ENCODE results near the gene SLC35F3.

The SLC35F3 gene

DNA sequence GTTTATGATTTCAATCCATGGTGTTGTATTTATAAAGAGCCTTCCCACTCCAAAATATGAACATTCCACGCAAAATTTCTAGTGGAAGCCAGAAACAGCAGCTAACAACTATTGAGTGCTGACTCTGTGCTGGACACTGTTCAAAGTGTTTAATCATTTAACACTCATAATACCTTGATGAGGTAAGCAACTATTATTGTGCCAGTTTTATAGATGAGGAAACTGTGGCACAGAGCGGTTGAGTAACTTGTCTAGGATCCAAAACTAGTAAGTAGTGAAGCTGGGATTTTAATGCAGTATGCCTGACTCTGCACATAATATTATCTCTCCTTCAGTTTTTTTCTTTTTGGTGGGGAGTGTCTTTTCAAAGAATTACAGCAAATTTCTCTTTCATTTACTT is 228.3 kb downstream of the SLC35F3 start:
- Histone ChIP-seq H3K27ac (ENCODE audit: low read depth, low read length) (no peak overlapping the region), H3K9ac (ENCODE audit: low read length) (no peak overlapping the region), H3K36me3 (ENCODE audit: insufficient read depth, low read length) (no peaks in the 10 kb centered on the region), H3K9me3 (ENCODE audit: low read length) (no peaks in the 10 kb centered on the region), H3K27me3 (ENCODE audit: control insufficient read depth in 1 of 2, insufficient read depth in 2 of 2, low read length in 2 of 2) (no peaks in the 10 kb centered on the region), H3K4me1 (ENCODE audit: insufficient read depth, low read length) (no peaks in the 10 kb centered on the region), H3K4me3 (ENCODE audit: low read depth in 1 of 2, low read length in 2 of 2) (no peak overlapping the region)

DNA sequence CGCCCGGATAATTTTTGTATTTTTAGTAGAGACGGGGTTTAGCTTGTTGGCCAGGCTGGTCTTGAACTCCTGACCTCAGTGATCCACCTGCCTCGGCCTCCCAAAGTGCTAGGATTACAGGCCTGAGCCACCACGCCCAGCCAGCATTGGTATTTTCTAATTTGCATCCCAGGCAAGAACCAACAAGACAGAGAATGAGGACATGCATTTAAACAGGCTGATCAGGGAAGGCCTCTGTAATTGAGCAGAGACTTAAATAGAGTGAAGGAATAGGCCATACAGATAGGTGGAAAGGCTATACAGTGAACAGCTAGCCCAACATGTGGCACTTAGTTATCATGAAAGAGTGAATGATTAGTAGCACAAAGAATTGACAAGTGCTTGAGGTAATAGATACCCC is 230.4 kb downstream of the SLC35F3 start:
- Histone ChIP-seq H3K9ac (ENCODE audit: low read length) (no peak overlapping the region), H3K9me3 (ENCODE audit: low read length) (no peaks in the 10 kb centered on the region), H3K4me3 (ENCODE audit: low read depth in 1 of 2, low read length in 2 of 2) (no peak overlapping the region), H3K36me3 (ENCODE audit: insufficient read depth, low read length) (no peaks in the 10 kb centered on the region), H3K27me3 (ENCODE audit: control insufficient read depth in 1 of 2, insufficient read depth in 2 of 2, low read length in 2 of 2) (no peaks in the 10 kb centered on the region), H3K4me1 (ENCODE audit: insufficient read depth, low read length) (no peaks in the 10 kb centered on the region), H3K27ac (ENCODE audit: low read depth, low read length) (no peak overlapping the region)

DNA sequence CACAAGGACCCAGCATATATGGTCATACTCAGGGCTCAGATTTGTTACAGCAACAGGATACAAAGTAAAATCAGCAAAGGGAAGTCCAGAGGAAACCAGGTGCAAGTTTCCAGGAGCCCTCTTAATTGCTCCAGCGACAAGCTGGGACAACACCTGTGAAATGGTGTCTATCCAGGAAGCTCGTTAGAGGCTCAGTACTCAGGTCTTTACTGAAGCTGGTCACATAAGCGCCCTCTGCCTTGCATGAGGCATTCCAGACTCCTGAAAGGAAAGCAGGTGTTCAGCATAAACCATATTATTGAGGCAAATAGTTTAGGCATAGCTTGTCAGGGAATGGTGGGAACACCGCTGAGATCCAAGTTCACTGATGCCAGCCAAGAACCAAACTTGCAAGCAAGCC is 231.0 kb downstream of the SLC35F3 start:
- Histone ChIP-seq H3K9ac (ENCODE audit: low read length) (no peak overlapping the region), H3K4me1 (ENCODE audit: insufficient read depth, low read length) (no peaks in the 10 kb centered on the region), H3K4me3 (ENCODE audit: low read depth in 1 of 2, low read length in 2 of 2) (no peak overlapping the region), H3K9me3 (ENCODE audit: low read length) (no peaks in the 10 kb centered on the region), H3K27ac (ENCODE audit: low read depth, low read length) (no peak overlapping the region), H3K36me3 (ENCODE audit: insufficient read depth, low read length) (no peaks in the 10 kb centered on the region), H3K27me3 (ENCODE audit: control insufficient read depth in 1 of 2, insufficient read depth in 2 of 2, low read length in 2 of 2) (no peaks in the 10 kb centered on the region)

DNA sequence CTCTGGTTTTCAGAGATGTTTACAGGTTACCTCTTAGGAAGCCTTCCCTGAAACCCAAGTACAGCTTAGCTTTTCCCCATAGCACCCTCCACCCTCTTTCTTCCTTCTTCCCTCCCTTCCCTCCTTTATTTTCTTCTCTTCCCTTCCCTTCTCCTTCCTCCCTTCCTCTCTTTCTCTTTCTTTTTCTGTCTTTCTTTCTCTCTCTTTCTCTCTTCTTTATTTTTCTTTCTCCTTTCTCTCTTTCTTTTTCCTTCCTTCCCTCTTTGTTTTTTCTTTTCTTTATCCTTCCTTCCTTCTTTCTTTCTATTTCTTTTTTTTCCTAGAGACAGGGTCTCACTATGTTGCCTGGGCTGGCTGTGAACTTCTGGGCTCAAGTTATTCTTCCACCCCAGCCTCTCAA is 231.6 kb downstream of the SLC35F3 start:
- H3K27ac ChIP-seq (ENCODE audit: low read depth, low read length), result no peak overlapping the region

DNA sequence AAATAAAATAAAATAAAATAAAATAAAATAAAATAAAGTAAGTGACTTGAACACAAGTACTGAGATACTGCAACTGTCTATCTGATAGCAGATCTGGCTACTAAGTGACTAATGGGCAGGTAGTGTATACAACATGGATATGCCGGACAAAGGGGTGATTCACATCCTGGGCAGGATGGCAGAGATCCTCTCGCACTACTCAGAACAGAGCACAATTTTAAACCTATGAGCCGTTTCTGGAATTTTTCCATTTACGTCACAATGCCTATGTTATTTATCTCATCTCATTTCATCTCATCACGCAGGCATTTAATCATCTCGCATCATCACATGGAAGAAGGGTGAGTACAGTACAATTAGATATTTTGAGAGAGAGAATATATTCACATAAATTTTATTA is 235.5 kb downstream of the SLC35F3 start:
- Histone ChIP-seq H3K27ac (ENCODE audit: low read depth, low read length) (no peak overlapping the region), H3K36me3 (ENCODE audit: insufficient read depth, low read length) (no peaks in the 10 kb centered on the region), H3K27me3 (ENCODE audit: control insufficient read depth in 1 of 2, insufficient read depth in 2 of 2, low read length in 2 of 2) (no peaks in the 10 kb centered on the region), H3K9me3 (ENCODE audit: low read length) (no peaks in the 10 kb centered on the region), H3K4me3 (ENCODE audit: low read depth in 1 of 2, low read length in 2 of 2) (no peak overlapping the region), H3K4me1 (ENCODE audit: insufficient read depth, low read length) (no peaks in the 10 kb centered on the region), H3K9ac (ENCODE audit: low read length) (no peak overlapping the region)

More for the DNA sequence above, 231.6 kb downstream of the SLC35F3 start:
- H3K4me1 ChIP-seq (ENCODE audit: insufficient read depth, low read length), result no peaks in the 10 kb centered on the region
- no peak overlapping the region for H3K4me3 ChIP-seq (ENCODE audit: low read depth in 1 of 2, low read length in 2 of 2)
- no peaks in the 10 kb centered on the region for H3K27me3 ChIP-seq (ENCODE audit: control insufficient read depth in 1 of 2, insufficient read depth in 2 of 2, low read length in 2 of 2)
- H3K36me3 ChIP-seq (ENCODE audit: insufficient read depth, low read length), result no peaks in the 10 kb centered on the region
- no peaks in the 10 kb centered on the region for H3K9me3 ChIP-seq (ENCODE audit: low read length)
- H3K9ac ChIP-seq (ENCODE audit: low read length), result no peak overlapping the region

DNA sequence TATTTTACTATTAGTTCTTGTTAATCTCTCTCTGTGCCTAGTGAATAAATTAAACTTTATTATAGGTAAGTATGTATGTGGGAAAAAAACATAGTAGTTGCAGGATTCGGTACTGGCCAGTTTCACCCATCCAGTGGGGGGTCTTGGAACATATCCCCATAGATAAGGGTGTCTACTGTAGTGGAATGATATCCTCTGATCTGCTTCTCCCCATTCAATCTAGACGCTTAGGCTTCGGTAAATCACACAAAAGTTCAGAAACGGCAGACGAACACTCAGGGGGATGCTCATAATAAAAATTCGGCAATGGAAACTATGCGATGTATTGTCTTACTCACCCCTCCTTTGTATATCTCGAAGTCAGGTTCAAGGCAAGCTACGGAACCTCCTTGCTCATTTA is 235.9 kb downstream of the SLC35F3 start:
- H3K9ac ChIP-seq (ENCODE audit: low read length), result no peak overlapping the region
- H3K27me3 ChIP-seq (ENCODE audit: control insufficient read depth in 1 of 2, insufficient read depth in 2 of 2, low read length in 2 of 2), result no peaks in the 10 kb centered on the region
- H3K4me1 ChIP-seq (ENCODE audit: insufficient read depth, low read length), result no peaks in the 10 kb centered on the region
- no peak overlapping the region for H3K27ac ChIP-seq (ENCODE audit: low read depth, low read length)
- H3K9me3 ChIP-seq (ENCODE audit: low read length), result no peaks in the 10 kb centered on the region
- H3K4me3 ChIP-seq (ENCODE audit: low read depth in 1 of 2, low read length in 2 of 2), result no peak overlapping the region
- no peaks in the 10 kb centered on the region for H3K36me3 ChIP-seq (ENCODE audit: insufficient read depth, low read length)

DNA sequence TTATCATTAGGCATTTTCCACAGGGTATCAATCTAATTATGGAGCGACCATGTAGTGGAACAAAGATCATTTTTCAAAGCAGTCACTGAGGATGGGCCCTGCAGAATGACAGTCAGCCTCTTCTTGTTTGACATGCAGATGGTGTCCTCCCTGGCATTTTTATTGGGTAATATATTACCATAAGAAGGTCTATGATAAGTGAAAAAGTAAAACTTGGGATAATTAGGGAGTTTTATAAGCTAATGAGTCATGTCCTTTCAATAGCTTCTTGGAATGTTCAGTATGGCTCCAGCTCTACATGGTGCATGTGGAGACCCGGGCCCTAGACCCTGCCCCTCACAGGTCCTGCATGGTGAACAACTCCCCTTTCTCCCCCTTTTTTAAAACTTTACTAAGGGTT is 236.5 kb downstream of the SLC35F3 start:
- H3K36me3 ChIP-seq (ENCODE audit: insufficient read depth, low read length), result no peaks in the 10 kb centered on the region
- H3K4me1 ChIP-seq (ENCODE audit: insufficient read depth, low read length), result no peaks in the 10 kb centered on the region
- no peak overlapping the region for H3K27ac ChIP-seq (ENCODE audit: low read depth, low read length)
- no peaks in the 10 kb centered on the region for H3K9me3 ChIP-seq (ENCODE audit: low read length)
- H3K4me3 ChIP-seq (ENCODE audit: low read depth in 1 of 2, low read length in 2 of 2), result no peak overlapping the region
- no peak overlapping the region for H3K9ac ChIP-seq (ENCODE audit: low read length)
- H3K27me3 ChIP-seq (ENCODE audit: control insufficient read depth in 1 of 2, insufficient read depth in 2 of 2, low read length in 2 of 2), result no peaks in the 10 kb centered on the region

DNA sequence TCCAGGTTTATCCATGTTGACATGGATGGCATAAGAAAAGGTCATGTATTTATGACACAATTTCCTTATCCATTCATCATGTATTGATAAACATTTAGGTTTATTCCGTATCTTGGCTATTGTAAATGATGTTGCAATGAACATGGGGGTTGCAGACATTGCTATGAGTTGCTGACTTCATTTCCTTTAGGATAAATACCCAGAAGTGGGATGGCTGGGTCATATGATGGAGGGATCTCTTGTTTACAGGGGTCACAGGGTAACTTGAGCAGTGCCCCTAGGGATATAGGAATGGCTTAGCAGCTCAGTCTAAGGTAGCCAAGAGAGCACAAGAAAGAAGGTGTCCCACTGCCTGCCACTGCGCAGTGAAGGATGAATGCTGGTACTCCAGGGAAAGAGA is 239.2 kb downstream of the SLC35F3 start:
- Histone ChIP-seq H3K9ac (ENCODE audit: low read length) (no peak overlapping the region), H3K36me3 (ENCODE audit: insufficient read depth, low read length) (no peaks in the 10 kb centered on the region), H3K4me3 (ENCODE audit: low read depth in 1 of 2, low read length in 2 of 2) (no peak overlapping the region), H3K27ac (ENCODE audit: low read depth, low read length) (no peak overlapping the region), H3K9me3 (ENCODE audit: low read length) (no peaks in the 10 kb centered on the region), H3K27me3 (ENCODE audit: control insufficient read depth in 1 of 2, insufficient read depth in 2 of 2, low read length in 2 of 2) (no peaks in the 10 kb centered on the region), H3K4me1 (ENCODE audit: insufficient read depth, low read length) (no peaks in the 10 kb centered on the region)

DNA sequence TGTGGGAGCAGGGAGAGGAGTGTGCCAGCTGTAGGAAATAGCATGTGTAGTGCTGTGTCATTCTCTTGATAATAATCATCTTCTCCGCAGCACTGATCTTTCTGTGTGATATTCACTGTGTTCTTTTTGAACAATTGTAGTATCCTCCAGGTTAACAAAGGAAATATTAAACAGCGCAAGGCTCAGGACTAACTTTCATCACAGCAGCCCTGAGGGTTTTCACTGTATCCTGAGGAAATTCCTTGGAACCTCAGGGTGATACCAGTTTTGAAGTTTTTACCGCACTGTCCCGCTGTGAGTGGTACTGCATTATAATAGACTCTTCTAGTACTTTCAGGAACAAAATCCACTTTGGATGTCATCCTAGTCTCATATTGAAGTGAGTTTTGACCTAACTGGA is 240.4 kb downstream of the SLC35F3 start:
- Histone ChIP-seq H3K27me3 (ENCODE audit: control insufficient read depth in 1 of 2, insufficient read depth in 2 of 2, low read length in 2 of 2) (no peaks in the 10 kb centered on the region), H3K4me3 (ENCODE audit: low read depth in 1 of 2, low read length in 2 of 2) (no peak overlapping the region), H3K9ac (ENCODE audit: low read length) (no peak overlapping the region)

DNA sequence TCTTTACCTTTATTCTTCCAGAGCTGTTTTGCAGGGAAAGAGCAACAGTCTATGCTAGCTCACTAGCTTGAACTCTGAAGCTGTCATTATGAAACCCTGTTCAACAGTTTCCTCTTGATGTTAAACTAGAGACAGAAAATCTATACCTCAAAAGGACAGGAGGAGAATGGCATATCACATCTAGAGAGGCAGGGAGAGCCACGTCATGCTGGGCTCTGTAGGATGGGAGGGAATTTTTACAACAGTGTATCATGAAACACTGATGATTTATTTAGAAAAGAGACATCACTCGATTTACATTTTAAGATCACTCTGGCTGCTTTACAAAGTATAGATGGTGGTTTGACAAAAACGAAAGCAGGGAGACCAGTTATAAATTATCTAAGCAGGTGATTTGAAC is 243.9 kb downstream of the SLC35F3 start:
- H3K27ac ChIP-seq (ENCODE audit: low read depth, low read length), result no peak overlapping the region
- H3K4me1 ChIP-seq (ENCODE audit: insufficient read depth, low read length), result no peaks in the 10 kb centered on the region
- no peak overlapping the region for H3K9ac ChIP-seq (ENCODE audit: low read length)
- H3K9me3 ChIP-seq (ENCODE audit: low read length), result no peaks in the 10 kb centered on the region
- H3K27me3 ChIP-seq (ENCODE audit: control insufficient read depth in 1 of 2, insufficient read depth in 2 of 2, low read length in 2 of 2), result no peaks in the 10 kb centered on the region
- no peak overlapping the region for H3K4me3 ChIP-seq (ENCODE audit: low read depth in 1 of 2, low read length in 2 of 2)
- H3K36me3 ChIP-seq (ENCODE audit: insufficient read depth, low read length), result no peaks in the 10 kb centered on the region

More for the DNA sequence above, 240.4 kb downstream of the SLC35F3 start:
- no peak overlapping the region for H3K27ac ChIP-seq (ENCODE audit: low read depth, low read length)
- no peaks in the 10 kb centered on the region for H3K4me1 ChIP-seq (ENCODE audit: insufficient read depth, low read length)
- no peaks in the 10 kb centered on the region for H3K36me3 ChIP-seq (ENCODE audit: insufficient read depth, low read length)
- H3K9me3 ChIP-seq (ENCODE audit: low read length), result no peaks in the 10 kb centered on the region

DNA sequence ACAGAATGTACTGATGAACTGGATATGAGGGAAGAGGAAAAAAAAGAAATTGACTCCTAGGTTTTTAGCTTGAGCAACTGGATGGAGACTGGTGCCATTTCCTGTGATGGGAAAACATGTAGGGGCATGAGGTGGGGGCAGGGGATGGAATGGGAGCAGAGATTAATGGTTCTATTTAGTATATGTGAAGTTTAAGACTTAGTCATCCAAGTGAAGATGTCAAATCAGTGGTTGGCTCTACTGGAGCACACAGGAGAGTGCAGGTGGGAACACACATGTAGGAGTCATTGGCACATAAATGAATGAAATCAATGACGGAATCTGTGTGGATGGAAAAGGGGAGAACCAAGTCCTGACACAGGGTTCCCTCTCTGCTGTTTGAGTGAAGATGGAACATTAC is 244.3 kb downstream of the SLC35F3 start:
- H3K9ac ChIP-seq (ENCODE audit: low read length), result no peak overlapping the region

DNA sequence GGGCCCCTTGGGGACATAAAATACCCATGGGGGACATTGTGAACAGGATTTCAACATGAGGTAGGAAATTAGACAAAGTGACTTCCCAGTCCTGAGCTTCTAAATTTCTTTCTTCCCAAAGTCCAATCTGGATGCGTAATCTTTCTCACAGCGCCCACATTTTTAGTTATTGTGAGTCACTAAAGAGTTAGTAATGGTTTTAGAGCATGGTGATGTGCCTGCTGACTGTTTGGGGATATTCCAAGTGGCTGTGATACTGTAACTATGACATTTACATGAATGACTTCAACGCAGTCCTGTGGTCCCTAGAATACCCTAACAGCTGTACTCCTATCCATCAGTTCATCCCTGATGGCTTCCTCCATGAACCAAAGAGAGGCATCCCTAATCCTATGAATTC is 244.7 kb downstream of the SLC35F3 start:
- no peaks in the 10 kb centered on the region for H3K9me3 ChIP-seq (ENCODE audit: low read length)
- H3K27me3 ChIP-seq (ENCODE audit: control insufficient read depth in 1 of 2, insufficient read depth in 2 of 2, low read length in 2 of 2), result no peaks in the 10 kb centered on the region
- no peak overlapping the region for H3K9ac ChIP-seq (ENCODE audit: low read length)
- no peaks in the 10 kb centered on the region for H3K4me1 ChIP-seq (ENCODE audit: insufficient read depth, low read length)
- no peak overlapping the region for H3K27ac ChIP-seq (ENCODE audit: low read depth, low read length)
- no peaks in the 10 kb centered on the region for H3K36me3 ChIP-seq (ENCODE audit: insufficient read depth, low read length)
- no peak overlapping the region for H3K4me3 ChIP-seq (ENCODE audit: low read depth in 1 of 2, low read length in 2 of 2)

More for the DNA sequence above, 244.3 kb downstream of the SLC35F3 start:
- no peaks in the 10 kb centered on the region for H3K9me3 ChIP-seq (ENCODE audit: low read length)
- no peaks in the 10 kb centered on the region for H3K27me3 ChIP-seq (ENCODE audit: control insufficient read depth in 1 of 2, insufficient read depth in 2 of 2, low read length in 2 of 2)
- no peaks in the 10 kb centered on the region for H3K4me1 ChIP-seq (ENCODE audit: insufficient read depth, low read length)
- no peaks in the 10 kb centered on the region for H3K36me3 ChIP-seq (ENCODE audit: insufficient read depth, low read length)
- no peak overlapping the region for H3K27ac ChIP-seq (ENCODE audit: low read depth, low read length)
- H3K4me3 ChIP-seq (ENCODE audit: low read depth in 1 of 2, low read length in 2 of 2), result no peak overlapping the region
